Spleen (tissue), 7 donors: ENCODE results near the gene FYB1.

Experiments
- POLR2A ChIP-seq, 3 donors: fragments of 450-650 bp; IDR thresholded peaks; one replicate each; pipeline ENCODE4 v1.5.1; 2017; ENCODE audit warnings: antibody characterized with exemption in 3 of 3, mild to moderate bottlenecking in 1 of 3
- TF ChIP-seq, protein P1 (sequence below), 11 experiments: fragments of 200-600 bp in 7 of 11; fragments of 450-650 bp in 4 of 11; sonication (generic) in 4 of 11; IDR thresholded peaks in 8 of 11; conservative IDR thresholded peaks in 3 of 11; 1 replicate in 7 of 11; 2 replicates in 4 of 11; pipeline versions ENCODE4 v1.4.0 to v1.8.0; 2016 to 2021; ENCODE audit warnings: antibody characterized with exemption in 11 of 11, inconsistent platforms in 4 of 11, mild to moderate bottlenecking in 1 of 11
- donor health status: DM: no; HTN: no; CAD: no; lungs with moderate emphysema.
- donor health status: DM: no; HTN: no; CAD: no.
- donor health status: DM: no; HTN: no; CAD: no.

GRCh38 chr5:39132792-39133191 is 86.6 kb downstream of the FYB1 start:
- TF ChIP-seq, protein P1, sequence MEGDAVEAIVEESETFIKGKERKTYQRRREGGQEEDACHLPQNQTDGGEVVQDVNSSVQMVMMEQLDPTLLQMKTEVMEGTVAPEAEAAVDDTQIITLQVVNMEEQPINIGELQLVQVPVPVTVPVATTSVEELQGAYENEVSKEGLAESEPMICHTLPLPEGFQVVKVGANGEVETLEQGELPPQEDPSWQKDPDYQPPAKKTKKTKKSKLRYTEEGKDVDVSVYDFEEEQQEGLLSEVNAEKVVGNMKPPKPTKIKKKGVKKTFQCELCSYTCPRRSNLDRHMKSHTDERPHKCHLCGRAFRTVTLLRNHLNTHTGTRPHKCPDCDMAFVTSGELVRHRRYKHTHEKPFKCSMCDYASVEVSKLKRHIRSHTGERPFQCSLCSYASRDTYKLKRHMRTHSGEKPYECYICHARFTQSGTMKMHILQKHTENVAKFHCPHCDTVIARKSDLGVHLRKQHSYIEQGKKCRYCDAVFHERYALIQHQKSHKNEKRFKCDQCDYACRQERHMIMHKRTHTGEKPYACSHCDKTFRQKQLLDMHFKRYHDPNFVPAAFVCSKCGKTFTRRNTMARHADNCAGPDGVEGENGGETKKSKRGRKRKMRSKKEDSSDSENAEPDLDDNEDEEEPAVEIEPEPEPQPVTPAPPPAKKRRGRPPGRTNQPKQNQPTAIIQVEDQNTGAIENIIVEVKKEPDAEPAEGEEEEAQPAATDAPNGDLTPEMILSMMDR (IDR thresholded peaks at IDR 0.05 in 8 of 11, conservative IDR thresholded peaks at IDR 0.05 in 3 of 11) = no peak
- TF ChIP-seq POLR2A (IDR thresholded peaks at IDR 0.05) = no peak
